Activated CD4-positive, alpha-beta T cell treated with anti-CD3 and anti-CD28 coated beads, Interleukin-2, Interleukin-6, amounts not matched to agents 100 ng/mL and 50 ng/mL, durations not matched to agents 16 hours and 8 hours (primary cell): Measurements from ENCODE around the gene BBOF1.

ENCODE experiments used
- DNase-seq: peaks from one replicate; pipeline ENCODE4 v3.0.0-alpha.2; 2020

BBOF1 gene

GRCh38 chr14:74109369-74109768 is 90.2 kb downstream of the BBOF1 start:
- no peak for DNase-seq

- DNase-seq, result peak; percentile 51
Measured at GRCh38 chr14:74111395-74112216, 92.5 kb downstream of the BBOF1 start.
